ENCODE data around the gene MMP17.

Gene MMP17

DNA sequence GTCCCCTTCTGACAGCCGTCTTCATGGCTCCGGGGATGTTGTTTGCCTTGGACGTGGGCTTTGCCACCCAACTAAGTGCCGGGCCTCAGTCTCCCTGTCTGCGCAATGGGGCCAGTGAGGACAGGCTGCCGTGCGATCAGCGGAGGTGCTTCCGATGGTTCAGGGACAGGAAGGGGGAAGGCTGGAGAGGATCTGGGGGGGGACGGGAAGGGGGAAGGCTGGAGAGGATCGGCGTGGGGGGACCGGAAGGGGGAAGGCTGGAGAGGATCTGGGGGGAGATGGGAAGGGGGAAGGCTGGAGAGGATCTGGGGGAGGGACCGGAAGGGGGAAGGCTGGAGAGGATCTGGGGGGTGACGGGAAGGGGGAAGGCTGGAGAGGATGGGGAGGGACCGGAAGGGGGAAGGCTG, 3.4 kb downstream of the MMP17 start:
- H3K27ac Mint-ChIP-seq, result no peak overlapping the region
- no peaks in the 10 kb centered on the region for H3K4me1 Mint-ChIP-seq (ENCODE audit: low read depth)
- no peaks in the 10 kb centered on the region for H3K9me3 Mint-ChIP-seq
- no peak overlapping the region for H3K4me3 Mint-ChIP-seq
- H3K27me3 Mint-ChIP-seq (ENCODE audit: low read depth), result peaks cover 37% of the 10 kb centered on the region
- H3K36me3 Mint-ChIP-seq (ENCODE audit: low read depth), result no peaks in the 10 kb centered on the region

DNA sequence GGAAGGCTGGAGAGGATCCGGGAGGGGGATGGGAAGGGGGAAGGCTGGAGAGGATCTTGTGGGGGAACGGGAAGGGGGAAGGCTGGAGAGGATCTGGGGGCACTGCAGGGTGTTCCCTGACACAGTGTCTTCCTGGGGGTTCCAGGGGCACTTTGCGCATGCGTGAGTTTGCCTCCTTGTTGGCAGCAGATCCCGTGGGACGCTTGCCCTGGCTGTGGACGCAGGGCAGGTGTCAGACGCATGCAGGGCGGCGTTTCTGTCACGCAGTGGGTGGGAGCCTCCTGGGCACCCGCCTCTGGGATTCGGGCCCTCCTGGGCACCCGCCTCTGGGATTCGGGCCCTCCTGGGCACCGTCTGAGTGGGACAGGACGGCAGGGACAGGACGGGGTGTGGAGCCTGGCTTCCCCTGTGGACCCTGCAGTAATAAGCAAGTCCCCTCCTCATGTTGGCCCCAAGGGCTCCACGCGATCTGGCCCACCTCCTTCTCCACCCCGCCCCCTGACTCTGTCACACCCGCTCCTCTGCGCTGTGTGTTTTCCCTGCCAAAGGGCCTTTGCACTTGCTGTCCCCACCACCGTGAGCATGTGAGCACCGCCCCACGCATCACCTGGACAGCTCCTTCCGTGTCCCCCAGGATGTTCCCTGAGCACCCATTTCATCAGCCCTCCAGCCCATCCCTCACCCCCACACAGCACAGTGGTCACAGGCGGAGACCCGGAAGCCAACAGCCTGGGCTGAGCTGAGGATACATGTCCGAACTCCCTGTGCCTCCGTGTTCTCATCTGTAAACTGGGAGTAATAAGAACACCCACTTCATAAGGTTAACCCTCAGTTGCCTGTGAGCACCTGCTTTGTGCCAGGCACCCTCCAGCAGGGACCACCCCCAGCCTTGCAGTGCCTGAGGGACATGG, 4.4 kb downstream of the MMP17 start:
- no peaks in the 10 kb centered on the region for H3K36me3 Mint-ChIP-seq (ENCODE audit: low read depth)
- H3K27ac Mint-ChIP-seq, result no peak overlapping the region
- no peaks in the 10 kb centered on the region for H3K9me3 Mint-ChIP-seq
- H3K4me3 Mint-ChIP-seq, result no peak overlapping the region
- peaks cover 29% of the 10 kb centered on the region for H3K27me3 Mint-ChIP-seq (ENCODE audit: low read depth)
- H3K4me1 Mint-ChIP-seq (ENCODE audit: low read depth), result no peaks in the 10 kb centered on the region

DNA sequence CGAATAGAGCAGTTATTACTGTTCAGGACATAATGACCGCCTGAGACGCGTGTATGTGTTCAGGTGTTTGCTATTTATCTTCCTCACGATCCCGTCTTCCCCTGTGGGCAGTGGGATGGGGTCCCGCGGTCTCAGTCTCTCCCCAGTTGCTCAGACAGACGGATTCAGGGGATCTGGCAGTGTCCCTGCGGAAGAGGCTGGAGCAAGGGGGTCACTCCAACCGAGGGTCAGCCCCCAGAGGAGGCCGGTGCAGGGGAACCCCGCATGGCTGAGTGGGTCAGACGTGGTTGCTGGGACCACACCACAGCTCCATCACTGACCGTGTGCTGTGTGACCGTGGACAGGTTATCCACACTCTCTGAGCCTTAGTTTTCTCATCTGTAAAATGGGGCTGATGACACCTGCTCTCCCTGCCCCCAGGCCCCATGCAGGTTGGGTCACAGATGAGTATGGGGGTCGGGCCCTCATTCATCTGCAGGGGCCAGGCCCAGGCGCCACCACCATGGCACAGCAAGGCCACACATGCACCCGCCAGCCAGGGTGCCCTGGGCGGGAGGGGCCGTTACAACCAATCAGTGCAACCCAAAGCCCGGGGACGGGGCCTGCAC, 5.2 kb downstream of the MMP17 start:
- Mint-ChIP-seq H3K9me3 (no peaks in the 10 kb centered on the region), H3K4me1 (ENCODE audit: low read depth) (no peaks in the 10 kb centered on the region), H3K4me3 (no peak overlapping the region), H3K27ac (no peak overlapping the region), H3K27me3 (ENCODE audit: low read depth) (peaks cover 27% of the 10 kb centered on the region), H3K36me3 (ENCODE audit: low read depth) (no peaks in the 10 kb centered on the region)

DNA sequence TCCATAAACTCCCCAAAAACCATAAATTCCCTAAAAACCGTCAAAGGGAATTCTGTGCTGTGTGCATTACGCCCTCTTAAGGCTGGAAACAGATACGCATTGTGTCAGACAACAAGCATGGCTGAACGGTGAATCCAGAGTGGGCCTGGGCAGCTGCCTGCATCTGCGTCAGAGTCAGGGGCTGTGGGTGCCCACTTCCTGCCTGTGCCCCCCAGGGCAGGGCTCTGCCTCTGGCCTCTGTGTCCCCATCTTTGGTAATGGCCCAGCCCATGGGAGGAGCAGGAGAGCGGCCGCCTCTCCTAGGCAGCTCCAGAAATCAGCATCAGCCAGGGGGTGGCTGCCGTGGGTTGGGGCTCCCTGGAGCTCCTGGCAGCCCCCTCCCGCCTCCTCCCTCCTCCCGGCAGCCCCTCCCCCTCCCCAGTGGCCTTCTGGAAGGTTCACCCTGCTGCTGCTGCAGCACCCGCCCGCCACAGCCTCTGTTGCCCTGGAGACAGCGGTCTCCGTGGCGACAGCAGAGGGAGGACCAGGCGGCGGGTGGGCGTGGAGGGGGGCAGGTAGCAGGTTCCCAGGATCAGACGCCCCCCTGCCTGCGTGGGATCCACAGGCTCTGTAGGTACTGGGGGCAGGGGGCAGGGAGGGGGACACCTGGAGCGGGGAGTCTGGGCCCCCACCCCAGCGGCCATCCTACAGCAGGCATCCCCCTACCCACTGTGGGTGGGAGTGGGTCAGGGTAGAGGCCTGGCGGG, 5.9 kb downstream of the MMP17 start:
- Mint-ChIP-seq H3K4me3 (no peak overlapping the region), H3K4me1 (ENCODE audit: low read depth) (no peaks in the 10 kb centered on the region), H3K9me3 (no peaks in the 10 kb centered on the region), H3K36me3 (ENCODE audit: low read depth) (no peaks in the 10 kb centered on the region), H3K27me3 (ENCODE audit: low read depth) (peaks cover 26% of the 10 kb centered on the region), H3K27ac (no peak overlapping the region)

DNA sequence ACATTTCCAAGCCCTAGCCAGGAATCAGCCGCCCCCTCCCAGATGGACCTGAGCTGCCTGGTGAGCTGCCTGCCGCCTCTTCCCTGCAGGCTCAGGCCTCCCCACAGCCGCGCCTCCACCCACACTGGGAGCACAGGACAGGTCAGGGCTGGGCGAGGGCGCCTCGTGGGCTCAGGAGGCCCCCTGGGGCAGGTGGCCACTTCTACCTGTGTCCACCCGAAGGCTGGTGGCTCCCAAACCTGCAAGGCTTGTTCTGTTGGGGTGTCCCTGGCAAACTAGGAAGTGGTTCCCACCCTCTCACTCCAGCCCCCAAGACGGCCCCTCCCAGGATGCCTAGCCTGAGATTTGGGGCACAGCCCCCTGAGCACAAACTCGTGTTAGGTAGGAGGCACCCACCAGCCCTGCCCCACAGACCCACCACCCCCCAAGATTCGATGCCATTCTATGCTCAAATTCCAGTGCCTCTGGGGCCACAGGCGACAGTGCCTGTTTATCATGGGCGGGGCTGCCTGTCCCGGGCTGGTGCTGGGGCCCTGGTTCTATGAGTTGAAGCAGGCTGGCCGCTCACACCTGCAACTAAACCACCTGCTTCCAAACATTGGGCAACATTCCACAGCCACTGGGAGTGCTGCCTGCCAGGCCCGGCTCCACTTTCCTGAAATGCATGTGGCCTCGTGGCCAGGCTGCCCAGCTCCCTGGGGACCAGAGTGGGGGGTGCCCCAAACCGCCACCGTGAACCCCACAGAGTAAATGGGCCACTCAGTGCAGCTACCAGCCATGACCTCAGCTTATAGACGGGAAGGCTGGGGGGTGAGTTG, 6.8 kb downstream of the MMP17 start:
- Mint-ChIP-seq H3K4me3 (no peak overlapping the region), H3K27me3 (ENCODE audit: low read depth) (peaks cover 20% of the 10 kb centered on the region), H3K27ac (no peak overlapping the region), H3K36me3 (ENCODE audit: low read depth) (no peaks in the 10 kb centered on the region), H3K9me3 (no peaks in the 10 kb centered on the region), H3K4me1 (ENCODE audit: low read depth) (no peaks in the 10 kb centered on the region)

DNA sequence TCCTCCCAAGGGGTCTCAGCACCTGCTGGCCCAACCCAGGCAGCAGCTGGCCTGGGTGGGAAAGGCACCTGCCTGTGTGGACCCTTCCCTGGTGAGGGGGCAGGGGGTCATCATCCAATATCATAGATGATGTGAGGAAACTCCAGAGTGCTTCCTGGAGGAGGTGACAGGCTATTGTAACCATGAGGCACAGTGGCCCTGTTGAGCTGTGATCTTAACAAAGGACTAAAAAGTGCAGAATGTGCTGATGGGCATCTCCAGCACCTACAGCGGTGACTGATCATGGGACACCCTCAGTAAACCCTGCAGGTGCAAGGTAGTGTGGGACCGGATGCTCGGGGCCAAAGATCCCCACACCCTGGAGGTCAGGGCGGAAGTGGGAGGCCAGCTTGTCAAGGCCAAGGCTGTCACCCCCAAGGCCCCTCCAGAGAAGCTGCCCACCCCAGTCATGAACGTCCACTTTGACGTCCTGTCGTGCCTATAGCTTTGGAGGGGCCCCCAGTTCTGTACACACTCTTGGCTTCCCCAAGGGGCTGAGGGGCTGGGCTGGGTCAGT, 7.5 kb downstream of the MMP17 start:
- Mint-ChIP-seq H3K4me1 (ENCODE audit: low read depth) (no peaks in the 10 kb centered on the region), H3K36me3 (ENCODE audit: low read depth) (no peaks in the 10 kb centered on the region), H3K9me3 (no peaks in the 10 kb centered on the region), H3K27me3 (ENCODE audit: low read depth) (peaks cover 20% of the 10 kb centered on the region), H3K4me3 (no peak overlapping the region), H3K27ac (no peak overlapping the region)

DNA sequence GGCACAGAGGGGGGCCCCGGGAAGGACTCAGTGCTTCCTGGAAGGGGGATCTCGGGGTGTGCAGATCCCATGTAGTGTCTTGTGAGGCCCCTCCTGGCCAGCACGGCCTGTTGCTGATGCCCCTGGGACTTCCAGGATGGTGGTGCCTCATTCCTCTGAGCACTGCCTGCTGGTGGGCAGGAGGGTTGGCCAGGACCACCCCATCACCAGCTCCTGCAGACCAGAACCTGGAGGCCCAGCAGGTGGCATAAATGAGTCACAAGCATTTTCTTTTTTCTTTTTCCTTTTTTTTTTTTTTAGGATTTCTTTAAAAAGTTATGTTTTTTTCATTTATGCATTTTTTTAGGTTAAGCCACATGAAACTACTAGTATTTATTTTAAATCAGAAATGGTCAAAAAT, 8.0 kb downstream of the MMP17 start:
- Mint-ChIP-seq H3K36me3 (ENCODE audit: low read depth) (no peaks in the 10 kb centered on the region), H3K4me1 (ENCODE audit: low read depth) (no peaks in the 10 kb centered on the region), H3K4me3 (no peak overlapping the region), H3K27ac (no peak overlapping the region), H3K9me3 (no peaks in the 10 kb centered on the region), H3K27me3 (ENCODE audit: low read depth) (peaks cover 15% of the 10 kb centered on the region)

DNA sequence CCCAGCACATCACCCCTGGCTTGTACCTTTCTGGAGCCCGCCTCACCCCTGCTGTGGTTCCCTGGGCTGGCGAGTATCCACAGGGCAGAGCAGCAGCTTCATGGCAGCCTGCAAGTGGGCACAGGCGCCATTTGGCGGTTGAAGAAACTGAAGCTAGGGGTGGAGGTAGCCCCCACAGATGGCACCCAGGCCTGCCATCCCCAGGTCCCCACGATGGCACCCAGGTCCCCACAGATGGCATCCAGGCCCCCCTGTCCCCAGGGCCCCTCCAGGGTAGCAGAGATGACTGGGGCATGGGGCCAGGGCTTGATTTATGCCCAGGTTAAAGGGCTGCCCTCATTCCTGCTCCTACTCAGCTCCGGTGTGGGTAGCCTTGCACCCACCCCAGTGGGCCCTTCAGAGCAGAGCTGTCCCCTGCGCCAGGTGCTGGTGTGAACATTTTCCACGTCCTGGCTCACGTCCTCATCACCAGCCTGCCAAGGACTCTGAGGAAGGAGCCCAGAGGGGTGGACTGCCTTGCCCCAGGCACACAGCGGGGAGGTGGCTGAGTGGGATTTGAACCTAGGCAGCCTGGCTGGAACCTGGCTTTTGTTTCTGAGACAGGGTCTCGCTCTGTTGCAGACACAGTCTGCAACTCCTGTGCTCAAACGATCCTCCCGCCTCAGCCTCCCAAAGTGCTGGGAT, 8.7 kb downstream of the MMP17 start:
- Mint-ChIP-seq H3K27me3 (ENCODE audit: low read depth) (peaks cover 10% of the 10 kb centered on the region), H3K4me3 (no peak overlapping the region)

DNA sequence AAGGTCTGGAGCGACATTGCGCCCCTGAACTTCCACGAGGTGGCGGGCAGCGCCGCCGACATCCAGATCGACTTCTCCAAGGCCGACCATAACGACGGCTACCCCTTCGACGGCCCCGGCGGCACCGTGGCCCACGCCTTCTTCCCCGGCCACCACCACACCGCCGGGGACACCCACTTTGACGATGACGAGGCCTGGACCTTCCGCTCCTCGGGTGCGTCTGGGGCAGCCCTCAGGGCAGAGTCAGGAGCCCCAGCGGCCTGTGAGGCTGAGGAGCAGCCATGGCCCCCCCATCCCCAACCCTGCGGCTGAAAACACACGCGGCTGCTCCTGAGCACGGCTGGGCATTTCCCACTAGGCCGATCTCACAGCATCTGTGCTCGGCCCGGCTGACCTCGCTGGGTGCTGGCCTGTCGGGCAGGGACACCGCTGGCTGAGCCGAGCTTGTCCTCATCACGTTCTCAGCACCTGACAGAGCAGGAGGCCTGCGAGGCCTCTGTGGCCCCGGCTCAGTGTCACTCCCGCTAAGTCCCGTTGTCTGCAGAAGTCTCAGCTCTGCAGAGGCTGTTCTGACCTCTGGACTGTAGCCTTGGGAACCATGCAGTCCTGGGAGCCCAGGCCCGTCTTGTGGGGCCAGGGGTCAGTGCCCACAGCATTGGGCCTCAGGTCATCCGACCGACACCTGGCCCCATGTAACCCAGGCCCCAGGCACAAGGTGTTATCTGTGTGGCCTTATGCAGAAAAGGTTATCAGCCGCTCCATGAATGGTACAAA, 12.6 kb downstream of the MMP17 start:
- H3K9me3 Mint-ChIP-seq, result no peaks in the 10 kb centered on the region
- no peaks in the 10 kb centered on the region for H3K4me1 Mint-ChIP-seq (ENCODE audit: low read depth)
- no peak overlapping the region for H3K4me3 Mint-ChIP-seq
- H3K36me3 Mint-ChIP-seq (ENCODE audit: low read depth), result no peaks in the 10 kb centered on the region
- H3K27me3 Mint-ChIP-seq (ENCODE audit: low read depth), result no peaks in the 10 kb centered on the region
- no peak overlapping the region for H3K27ac Mint-ChIP-seq

More for the DNA sequence above, 8.7 kb downstream of the MMP17 start:
- Mint-ChIP-seq H3K4me1 (ENCODE audit: low read depth) (no peaks in the 10 kb centered on the region), H3K9me3 (no peaks in the 10 kb centered on the region), H3K36me3 (ENCODE audit: low read depth) (no peaks in the 10 kb centered on the region), H3K27ac (no peak overlapping the region)

DNA sequence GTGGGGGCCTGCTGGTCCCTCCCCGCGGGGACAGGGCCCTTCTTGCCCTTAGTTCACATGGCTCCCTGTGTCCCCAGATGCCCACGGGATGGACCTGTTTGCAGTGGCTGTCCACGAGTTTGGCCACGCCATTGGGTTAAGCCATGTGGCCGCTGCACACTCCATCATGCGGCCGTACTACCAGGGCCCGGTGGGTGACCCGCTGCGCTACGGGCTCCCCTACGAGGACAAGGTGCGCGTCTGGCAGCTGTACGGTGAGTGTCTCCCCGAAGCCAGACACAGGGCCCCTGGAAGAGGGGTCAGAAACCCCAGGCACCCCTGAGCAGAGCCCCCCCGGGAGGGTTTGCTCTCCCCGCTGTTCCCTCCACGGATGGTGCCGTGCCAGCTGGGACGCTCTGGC, 13.4 kb downstream of the MMP17 start:
- Mint-ChIP-seq H3K36me3 (ENCODE audit: low read depth) (no peaks in the 10 kb centered on the region), H3K27ac (no peak overlapping the region), H3K4me3 (no peak overlapping the region), H3K27me3 (ENCODE audit: low read depth) (no peaks in the 10 kb centered on the region), H3K9me3 (no peaks in the 10 kb centered on the region), H3K4me1 (ENCODE audit: low read depth) (no peaks in the 10 kb centered on the region)

DNA sequence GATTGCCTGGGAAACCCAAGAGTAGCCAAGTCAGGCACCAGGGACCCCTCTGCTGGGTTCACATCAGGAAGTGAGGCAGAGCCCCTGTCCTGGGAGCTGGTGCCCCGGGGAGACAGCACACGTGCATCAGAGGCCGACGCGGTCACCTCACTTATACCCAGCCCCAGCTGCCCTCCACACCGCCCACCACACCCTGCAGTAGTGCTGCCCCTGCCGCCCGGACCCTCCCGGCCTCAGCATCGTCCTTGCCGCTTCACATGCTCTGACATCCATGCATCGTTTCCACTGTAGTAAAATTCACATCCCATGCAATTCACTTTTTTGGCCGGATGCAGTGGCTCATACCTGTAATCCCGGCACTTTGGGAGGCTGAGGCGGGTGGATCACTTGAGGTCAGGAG, 14.0 kb downstream of the MMP17 start:
- H3K4me1 Mint-ChIP-seq (ENCODE audit: low read depth), result no peaks in the 10 kb centered on the region
- H3K27ac Mint-ChIP-seq, result no peak overlapping the region
- no peak overlapping the region for H3K4me3 Mint-ChIP-seq
- H3K9me3 Mint-ChIP-seq, result no peaks in the 10 kb centered on the region
- no peaks in the 10 kb centered on the region for H3K36me3 Mint-ChIP-seq (ENCODE audit: low read depth)
- no peaks in the 10 kb centered on the region for H3K27me3 Mint-ChIP-seq (ENCODE audit: low read depth)

DNA sequence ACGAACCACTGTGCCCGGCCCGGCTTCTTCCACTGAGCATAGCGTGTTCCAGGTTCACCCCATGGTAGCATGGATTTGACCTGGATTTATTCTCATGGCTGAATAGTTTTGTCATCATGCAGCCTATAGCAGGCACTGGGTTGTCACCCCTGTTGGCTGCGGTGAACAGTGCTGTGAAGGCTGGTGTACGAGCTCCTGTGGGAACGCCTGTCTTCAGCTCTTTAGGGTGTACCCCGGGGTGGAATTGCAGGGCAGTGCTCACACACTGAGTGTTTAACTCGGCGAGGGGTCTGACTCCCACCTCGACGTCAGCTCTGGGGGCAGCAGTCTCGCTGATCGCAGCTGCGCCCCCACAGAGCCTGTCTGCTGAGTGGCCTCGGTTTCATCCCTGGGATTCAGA, 15.3 kb downstream of the MMP17 start:
- H3K27me3 Mint-ChIP-seq (ENCODE audit: low read depth), result no peaks in the 10 kb centered on the region
- H3K9me3 Mint-ChIP-seq, result no peaks in the 10 kb centered on the region
- no peaks in the 10 kb centered on the region for H3K36me3 Mint-ChIP-seq (ENCODE audit: low read depth)
- no peak overlapping the region for H3K27ac Mint-ChIP-seq
- H3K4me1 Mint-ChIP-seq (ENCODE audit: low read depth), result no peaks in the 10 kb centered on the region
- no peak overlapping the region for H3K4me3 Mint-ChIP-seq

DNA sequence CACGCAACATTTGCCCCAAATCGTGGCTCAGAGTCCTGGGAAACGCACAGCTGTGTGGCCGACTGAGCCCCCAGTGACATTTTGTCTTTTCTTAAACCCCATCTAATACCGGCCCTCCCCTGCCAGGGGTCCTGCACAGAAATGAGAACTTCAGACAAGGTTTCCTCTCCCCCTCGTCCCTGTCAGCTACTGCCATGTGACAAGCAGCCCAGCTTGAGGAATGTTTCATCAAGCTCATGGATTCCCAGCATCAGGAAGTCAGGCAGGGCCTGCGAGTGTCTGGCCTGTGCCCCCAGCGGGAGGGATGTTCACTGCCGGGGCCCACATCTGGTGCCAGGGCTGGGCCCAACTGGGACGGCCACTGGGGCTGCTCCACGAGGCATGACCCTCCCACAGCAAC, 15.9 kb downstream of the MMP17 start:
- H3K36me3 Mint-ChIP-seq (ENCODE audit: low read depth), result no peaks in the 10 kb centered on the region
- H3K27me3 Mint-ChIP-seq (ENCODE audit: low read depth), result no peaks in the 10 kb centered on the region
- H3K27ac Mint-ChIP-seq, result no peak overlapping the region
- H3K4me3 Mint-ChIP-seq, result no peak overlapping the region
- H3K9me3 Mint-ChIP-seq, result no peaks in the 10 kb centered on the region
- H3K4me1 Mint-ChIP-seq (ENCODE audit: low read depth), result no peaks in the 10 kb centered on the region

Measured in T-helper 1 cell treated with Interleukin-12 subunit alpha and Interleukin-12 subunit beta and Interleukin-4 antibody, amounts not matched to agents 30 μg/mL and 1 μg/mL, for 36 hours (primary cell).